ENCODE data around the gene GART. TPM values are rescaled to one million over a fixed set of nuclear protein-coding genes. Genes with fewer than 3 reads are reported as not detected.

Gene GART
- total RNA-seq, 1 experiment from 2014 or later = 162 TPM

DNA sequence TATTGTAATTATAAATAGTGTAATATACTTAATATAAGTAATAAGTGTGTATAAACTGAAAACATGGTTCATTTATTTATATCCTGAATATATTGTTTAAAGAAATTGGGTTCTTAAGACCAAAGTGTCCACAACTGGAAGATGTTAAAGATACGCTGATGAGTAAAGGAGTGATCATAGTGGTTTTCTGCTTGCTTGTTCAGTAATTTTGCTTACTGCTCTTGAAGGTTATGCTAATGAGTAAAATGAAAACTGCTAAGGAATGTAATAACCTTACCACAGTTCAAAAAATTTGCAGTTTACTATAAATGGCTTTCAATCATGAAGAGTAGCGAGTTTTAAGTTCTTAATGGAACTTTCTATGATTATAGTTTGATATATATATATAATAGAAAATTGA, 24.6 kb upstream of the GART start:
- H2BK5ac ChIP-seq (ENCODE audit: insufficient read length, low read length) = no peak overlapping the region
- no peak overlapping the region for H2AK5ac ChIP-seq (ENCODE audit: insufficient read length, low read length)
- no peak overlapping the region for H2BK15ac ChIP-seq (ENCODE audit: low read depth, low read length)
- no peaks in the 10 kb centered on the region for H3K23me2 ChIP-seq (ENCODE audit: insufficient read length, low read depth, low read length, poor library complexity, severe bottlenecking)
- H2AFZ ChIP-seq (ENCODE audit: low read length) = no peak overlapping the region
- H2BK12ac ChIP-seq (ENCODE audit: insufficient read length, low read depth, low read length) = no peak overlapping the region
- no peak overlapping the region for H3K27ac ChIP-seq (ENCODE audit: insufficient read length, low read depth, low read length)
- H3K4me1 ChIP-seq (ENCODE audit: insufficient read depth, low read length) = no peaks in the 10 kb centered on the region
- no peak overlapping the region for H4K8ac ChIP-seq (replicated peaks; ENCODE audit: insufficient read length, low read depth, low read length)
- H3K79me2 ChIP-seq (ENCODE audit: insufficient read depth, low read length) = no peaks in the 10 kb centered on the region
- DNase-seq = no peak
- no peak overlapping the region for H2BK120ac ChIP-seq (ENCODE audit: low read depth, low read length, poor library complexity, severe bottlenecking)
- H3K18ac ChIP-seq (ENCODE audit: insufficient read length, low read depth, low read length) = no peak overlapping the region
- no peak overlapping the region for H3K23ac ChIP-seq (ENCODE audit: insufficient read length, low read depth, low read length)
- no peaks in the 10 kb centered on the region for H3K27me3 ChIP-seq (ENCODE audit: insufficient read depth, low read length)
- no peak overlapping the region for H3K4ac ChIP-seq (ENCODE audit: low read depth, low read length)
- H3K79me1 ChIP-seq (ENCODE audit: insufficient read depth, low read depth, low read length, poor library complexity, severe bottlenecking) = no peaks in the 10 kb centered on the region
- no peak overlapping the region for H3K4me2 ChIP-seq (ENCODE audit: insufficient read depth, insufficient read length, low read length)
- TF ChIP-seq, protein P1, sequence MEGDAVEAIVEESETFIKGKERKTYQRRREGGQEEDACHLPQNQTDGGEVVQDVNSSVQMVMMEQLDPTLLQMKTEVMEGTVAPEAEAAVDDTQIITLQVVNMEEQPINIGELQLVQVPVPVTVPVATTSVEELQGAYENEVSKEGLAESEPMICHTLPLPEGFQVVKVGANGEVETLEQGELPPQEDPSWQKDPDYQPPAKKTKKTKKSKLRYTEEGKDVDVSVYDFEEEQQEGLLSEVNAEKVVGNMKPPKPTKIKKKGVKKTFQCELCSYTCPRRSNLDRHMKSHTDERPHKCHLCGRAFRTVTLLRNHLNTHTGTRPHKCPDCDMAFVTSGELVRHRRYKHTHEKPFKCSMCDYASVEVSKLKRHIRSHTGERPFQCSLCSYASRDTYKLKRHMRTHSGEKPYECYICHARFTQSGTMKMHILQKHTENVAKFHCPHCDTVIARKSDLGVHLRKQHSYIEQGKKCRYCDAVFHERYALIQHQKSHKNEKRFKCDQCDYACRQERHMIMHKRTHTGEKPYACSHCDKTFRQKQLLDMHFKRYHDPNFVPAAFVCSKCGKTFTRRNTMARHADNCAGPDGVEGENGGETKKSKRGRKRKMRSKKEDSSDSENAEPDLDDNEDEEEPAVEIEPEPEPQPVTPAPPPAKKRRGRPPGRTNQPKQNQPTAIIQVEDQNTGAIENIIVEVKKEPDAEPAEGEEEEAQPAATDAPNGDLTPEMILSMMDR (conservative IDR thresholded peaks at IDR 0.05) = no peak
- no peak overlapping the region for H2BK20ac ChIP-seq (ENCODE audit: low read depth, low read length, poor library complexity, severe bottlenecking)
- no peak overlapping the region for H3K4me3 Mint-ChIP-seq
- H4K91ac ChIP-seq (ENCODE audit: insufficient read length, low read depth, low read length) = no peak overlapping the region
- no peak overlapping the region for H4K5ac ChIP-seq (ENCODE audit: insufficient read length, low read depth, low read length)
- no peak overlapping the region for H3K27ac Mint-ChIP-seq
- H3K27me3 Mint-ChIP-seq (ENCODE audit: low read depth) = no peaks in the 10 kb centered on the region
- no peak overlapping the region for H3K14ac ChIP-seq (ENCODE audit: insufficient read depth, low read length)
- no peak overlapping the region for H3K9ac ChIP-seq (ENCODE audit: extremely low read depth, insufficient read length, low read length)
- no peaks in the 10 kb centered on the region for H3K9me3 ChIP-seq (ENCODE audit: control insufficient read depth, low read depth, low read length)
- no CpG with 5 or more reads among the region's 2 CpGs for WGBS (ENCODE audit: extremely low coverage, insufficient read length, low lambda C conversion rate)
- peaks cover 18 to 52% (median 51%) of the 10 kb centered on the region in 3 experiments; a peak in 6 of 7 replicates for H3K36me3 Mint-ChIP-seq (ENCODE audit: insufficient read depth in 1 of 3, low read depth in 3 of 3)
- no peak overlapping the region for H3T11ph ChIP-seq (ENCODE audit: low read length)
- H3K56ac ChIP-seq (ENCODE audit: insufficient read length, low read depth, low read length) = no peak overlapping the region
- peaks cover under 1% of the 10 kb centered on the region in 2 experiments for H3K4me1 Mint-ChIP-seq
- H4K20me1 ChIP-seq (ENCODE audit: control insufficient read depth, insufficient read depth, insufficient read length) = no peaks in the 10 kb centered on the region
- H3K9me3 Mint-ChIP-seq = no peaks in the 10 kb centered on the region
